Right lobe of liver (tissue), 6 donors: Measurements from ENCODE around the gene CDC123. TPM values are rescaled to one million over a fixed set of nuclear protein-coding genes. Genes with fewer than 3 reads are reported as not detected.

Experiments
- ATAC-seq, 4 donors: fragments of 200-7000 bp; cut with Tn5 transposase; one replicate each; pipeline ENCODE4 v1.9.1; 2020; ENCODE audit warnings: mild to moderate bottlenecking in 4 of 4, moderate library complexity in 4 of 4
- DNase-seq, 3 donors: peaks; one replicate each; pipeline ENCODE4 v3.0.0-alpha.2; 2020
- H3K27ac ChIP-seq, 3 donors: fragments of 200-600 bp; one replicate each; pipeline ENCODE4 v1.8.0; 2022
- H3K27me3 ChIP-seq, 2 donors: fragments of 200-600 bp; one replicate each; pipeline ENCODE4 v1.8.0; 2022
- H3K36me3 ChIP-seq, 4 donors: fragments of 200-600 bp; sonication (generic) in 1 of 4; one replicate each; pipeline versions ENCODE4 v1.5.1 to v1.8.0; 2017 to 2022; ENCODE audit warnings: control low read depth in 1 of 4
- H3K4me1 ChIP-seq, 4 donors: fragments of 200-600 bp; sonication (generic) in 1 of 4; one replicate each; pipeline versions ENCODE4 v1.5.1 to v1.8.0; 2017 to 2022; ENCODE audit warnings: control low read depth in 1 of 4
- H3K4me3 ChIP-seq, 3 donors: fragments of 200-600 bp; one replicate each; pipeline ENCODE4 v1.8.0; 2022
- H3K9me3 ChIP-seq, 4 donors: fragments of 200-600 bp; sonication (generic) in 1 of 4; one replicate each; pipeline versions ENCODE4 v1.5.1 to v1.8.0; 2017 to 2022; ENCODE audit warnings: control low read depth in 1 of 4
- POLR2A ChIP-seq: fragments of 450-650 bp; IDR thresholded peaks from one replicate; pipeline ENCODE4 v1.6.1; 2017; ENCODE audit warnings: antibody characterized with exemption, mild to moderate bottlenecking
- whole genome bisulfite sequencing: methylation state at CpG from one replicate; pipeline ENCODE4 v1.1.6; 2018; ENCODE audit warnings: low coverage, low lambda C conversion rate; ENCODE audit not compliant: insufficient coverage; ENCODE audit errors: missing lambda C conversion rate; 5-methylcytosine and 5-hydroxymethylcytosine counted together
- intact Hi-C, 2 donors: fragments of 100-400 bp; cut with DNase I; formaldehyde crosslinking; loops; one replicate each; pipeline versions ENCODE4 v1.11.2 to v1.14.1; 2022
- total RNA-seq, 6 experiments: library from RNA; depleted of rRNA in 2 of 6; stranded (reverse); fragments of >200 nt in 2 of 6; fragmentation: NEBNext Ultra II Directional in 3 of 6; extraction: Animal tissue kit (Norgen Biotek cat#: 25700) in 3 of 6; gene quantifications; one replicate each; pipeline versions ENCODE4 v1.1.0 to v1.2.4, GENCODE V29; 2016 to 2023
- TF ChIP-seq, protein P1 (sequence below), 4 donors: fragments of 200-600 bp in 3 of 4; fragments of 450-650 bp in 1 of 4; IDR thresholded peaks; one replicate each; pipeline versions ENCODE4 v1.5.1 to v1.8.0; 2016 to 2022; ENCODE audit warnings: antibody characterized with exemption in 4 of 4, mild to moderate bottlenecking in 2 of 4
- donor health status: DM: no; HTN: yes; CAD: no.
- donor health status: DM: no; HTN: no; CAD: no.
- donor health status: DM: no; HTN: no; CAD: no.
- donor health status: DM: no; HTN: yes; CAD: no.
- donor health status: DM: no; HTN: yes; CAD: no.

The CDC123 gene
- total RNA-seq, 6 experiments from 2014 or later = 29.5 to 46.3 (median 33.0) TPM

DNA sequence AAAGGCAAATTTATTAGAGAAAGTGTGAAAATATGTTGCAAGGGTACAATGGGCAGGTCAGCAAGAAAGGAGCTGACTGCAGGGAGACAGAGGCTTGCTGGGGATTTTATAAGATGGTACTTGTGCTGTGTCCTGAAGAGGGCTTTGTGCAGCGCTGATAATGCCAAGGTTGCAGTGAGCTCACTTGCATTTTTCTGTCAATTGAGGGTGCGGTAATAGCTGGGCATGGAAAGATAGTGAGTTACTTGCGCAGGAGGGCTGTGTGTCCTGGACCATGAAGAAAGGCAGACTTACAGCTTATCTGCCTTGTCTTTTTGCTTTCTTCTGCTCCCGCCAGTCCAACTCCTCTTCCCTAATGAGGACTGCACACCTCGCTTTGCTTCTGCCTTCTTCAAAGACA, 12.5 kb downstream of the CDC123 start:
- Histone ChIP-seq H3K27me3 (no peaks in the 10 kb centered on the region), H3K4me3 (no peak overlapping the region), H3K4me1 (no peaks in the 10 kb centered on the region), H3K27ac (no peak overlapping the region), H3K36me3 (peaks cover 4 to 46% (median 11%) of the 10 kb centered on the region in 4 donors), H3K9me3 (no peaks in the 10 kb centered on the region)
- DNase-seq = no peak
- ATAC-seq = no peak
- WGBS = 100% methylated on average over 2 of the region's 5 CpGs
- TF ChIP-seq, protein P1, sequence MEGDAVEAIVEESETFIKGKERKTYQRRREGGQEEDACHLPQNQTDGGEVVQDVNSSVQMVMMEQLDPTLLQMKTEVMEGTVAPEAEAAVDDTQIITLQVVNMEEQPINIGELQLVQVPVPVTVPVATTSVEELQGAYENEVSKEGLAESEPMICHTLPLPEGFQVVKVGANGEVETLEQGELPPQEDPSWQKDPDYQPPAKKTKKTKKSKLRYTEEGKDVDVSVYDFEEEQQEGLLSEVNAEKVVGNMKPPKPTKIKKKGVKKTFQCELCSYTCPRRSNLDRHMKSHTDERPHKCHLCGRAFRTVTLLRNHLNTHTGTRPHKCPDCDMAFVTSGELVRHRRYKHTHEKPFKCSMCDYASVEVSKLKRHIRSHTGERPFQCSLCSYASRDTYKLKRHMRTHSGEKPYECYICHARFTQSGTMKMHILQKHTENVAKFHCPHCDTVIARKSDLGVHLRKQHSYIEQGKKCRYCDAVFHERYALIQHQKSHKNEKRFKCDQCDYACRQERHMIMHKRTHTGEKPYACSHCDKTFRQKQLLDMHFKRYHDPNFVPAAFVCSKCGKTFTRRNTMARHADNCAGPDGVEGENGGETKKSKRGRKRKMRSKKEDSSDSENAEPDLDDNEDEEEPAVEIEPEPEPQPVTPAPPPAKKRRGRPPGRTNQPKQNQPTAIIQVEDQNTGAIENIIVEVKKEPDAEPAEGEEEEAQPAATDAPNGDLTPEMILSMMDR (IDR thresholded peaks at IDR 0.05) = no peak
- no peak for TF ChIP-seq POLR2A
- intact Hi-C loops = no loop called here

DNA sequence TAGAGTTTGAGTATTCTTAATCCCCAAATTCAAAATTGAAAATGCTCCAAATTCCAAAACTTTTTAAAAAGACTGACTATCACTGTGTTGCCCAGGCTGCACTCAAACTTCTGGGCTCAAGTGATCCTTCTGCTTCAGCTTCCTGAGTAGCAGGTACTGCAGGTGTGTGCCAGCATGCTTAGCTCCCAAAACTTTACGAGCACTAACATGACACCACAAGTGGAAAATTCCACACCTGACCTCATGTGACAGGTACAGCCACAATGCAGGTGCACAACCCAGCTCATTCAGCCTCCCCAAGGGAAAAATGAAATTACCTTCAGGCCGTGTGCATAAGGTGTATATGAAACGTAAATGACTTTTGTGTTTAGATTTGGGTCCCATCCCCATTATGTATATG, 16.5 kb downstream of the CDC123 start:
- H3K36me3 ChIP-seq = peaks cover 0 to 60% (median 12%) of the 10 kb centered on the region in 4 donors
- H3K27me3 ChIP-seq = no peaks in the 10 kb centered on the region
- no peaks in the 10 kb centered on the region for H3K9me3 ChIP-seq
- no peak for ATAC-seq
- intact Hi-C loops = no loop called here
- no peak overlapping the region for H3K4me3 ChIP-seq
- no peak overlapping the region for H3K27ac ChIP-seq
- TF ChIP-seq, protein P1 (IDR thresholded peaks at IDR 0.05) = no peak
- TF ChIP-seq POLR2A = no peak
- H3K4me1 ChIP-seq = peaks cover 0 to 5% (median 0%) of the 10 kb centered on the region in 4 donors
- DNase-seq = no peak
- 78% methylated on average over 2 of the region's 3 CpGs for WGBS

DNA sequence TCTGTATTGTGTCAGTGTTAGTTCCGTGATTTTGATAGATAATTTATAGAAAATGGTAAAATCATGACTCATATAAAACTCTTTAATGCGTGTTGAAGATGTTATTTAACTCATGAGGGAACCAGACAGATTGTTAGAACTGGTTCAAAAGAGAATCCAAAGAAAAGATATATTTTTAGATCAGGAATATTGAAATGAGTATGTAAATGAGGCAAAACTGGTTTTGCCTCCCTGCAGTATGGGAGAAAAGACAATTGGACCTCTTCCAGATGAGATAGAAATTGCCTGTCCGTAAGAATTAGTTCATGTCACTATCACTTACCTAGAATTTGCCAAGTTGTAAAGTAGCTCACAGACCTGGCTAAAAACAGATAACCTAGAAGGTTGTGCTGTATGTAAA, 17.6 kb downstream of the CDC123 start:
- TF ChIP-seq, protein P1 (IDR thresholded peaks at IDR 0.05) = no peak
- no peak for TF ChIP-seq POLR2A

DNA sequence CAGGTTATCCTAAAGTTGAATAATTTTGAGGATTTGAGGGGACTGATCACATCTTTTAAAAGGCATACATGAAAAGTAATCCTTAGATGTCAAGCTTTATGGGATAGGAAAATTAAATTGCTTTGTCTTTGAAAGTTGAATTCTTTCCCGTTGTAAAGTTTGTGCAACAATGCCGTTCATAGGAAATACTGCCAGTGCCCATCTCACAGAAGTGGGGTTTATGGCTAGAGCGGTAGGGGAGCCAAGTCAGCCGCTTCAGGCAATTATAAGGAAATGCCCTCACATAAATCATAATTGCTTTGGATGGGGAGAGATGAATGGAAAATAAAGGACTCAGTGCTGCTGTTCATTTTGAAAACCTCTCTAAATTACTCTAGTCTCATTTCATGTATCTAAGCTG, 18.1 kb downstream of the CDC123 start:
- no peak overlapping the region for H3K27ac ChIP-seq
- no peak for ATAC-seq
- intact Hi-C loops = no loop called here

More for the DNA sequence above, 17.6 kb downstream of the CDC123 start:
- Histone ChIP-seq H3K27ac (no peak overlapping the region), H3K36me3 (peaks cover 0 to 67% (median 19%) of the 10 kb centered on the region in 4 donors), H3K4me1 (peaks cover 0 to 5% (median 0%) of the 10 kb centered on the region in 4 donors), H3K27me3 (no peaks in the 10 kb centered on the region), H3K9me3 (no peaks in the 10 kb centered on the region), H3K4me3 (no peak overlapping the region)
- intact Hi-C loops = no loop called here
- 59% methylated on average over 3 of the region's 3 CpGs for WGBS
- DNase-seq (no peak), ATAC-seq (no peak)

More for the DNA sequence above, 18.1 kb downstream of the CDC123 start:
- H3K4me3 ChIP-seq = no peak overlapping the region
- peaks cover 0 to 68% (median 21%) of the 10 kb centered on the region in 4 donors for H3K36me3 ChIP-seq
- no peak for TF ChIP-seq POLR2A
- TF ChIP-seq, protein P1 (IDR thresholded peaks at IDR 0.05) = no peak
- H3K9me3 ChIP-seq = no peaks in the 10 kb centered on the region
- DNase-seq = no peak
- H3K4me1 ChIP-seq = peaks cover 0 to 5% (median 0%) of the 10 kb centered on the region in 4 donors
- WGBS = 59% methylated on average over 4 of the region's 4 CpGs
- H3K27me3 ChIP-seq = no peaks in the 10 kb centered on the region
